Keratinocyte (primary cell): ENCODE data around the gene PNRC1.

ENCODE experiments used
- CTCF ChIP-seq, 3 experiments: IDR thresholded peaks in 1 of 3; conservative IDR thresholded peaks in 1 of 3; optimal IDR thresholded peaks in 1 of 3; 2 replicates in 2 of 3; 3 replicates in 1 of 3; pipeline versions ENCODE3 to v1.5.1; 2011; ENCODE audit warnings: low read length in 3 of 3, mild to moderate bottlenecking in 3 of 3, moderate library complexity in 2 of 3, control low read depth in 1 of 3, inconsistent platforms in 1 of 3; ENCODE audit not compliant: insufficient read depth in 2 of 3; ENCODE audit errors: extremely low read depth in 1 of 3
- EZH2 ChIP-seq: IDR thresholded peaks from one replicate; pipeline ENCODE4 v1.6.1; 2012; ENCODE audit warnings: inconsistent platforms, mild to moderate bottlenecking, low read length, moderate library complexity

GRCh38 chr6:89058627-89059026, 21.9 kb upstream of the PNRC1 start:
- TF ChIP-seq CTCF (optimal IDR thresholded peaks at IDR 0.05 in 1 of 3, IDR thresholded peaks at IDR 0.05 in 1 of 3, conservative IDR thresholded peaks at IDR 0.05 in 1 of 3; ENCODE audit: extremely low read depth in 1 of 3, insufficient read depth in 2 of 3, low read length in 3 of 3) (no peak), EZH2 (no peak)
